Measurements from ENCODE around the gene UNC50. TPM values are rescaled to one million over a fixed set of nuclear protein-coding genes. Genes with fewer than 3 reads are reported as not detected.
"Not testable (repeated sequence)": the region's sequence is repeated elsewhere in the genome, so short reads cannot be mapped to it uniquely, and the experiment has no call there.

Gene UNC50
- total and polyA plus RNA-seq, 7 experiments from 2014 or later: 22.2 to 63.2 (median 41.1) TPM

DNA sequence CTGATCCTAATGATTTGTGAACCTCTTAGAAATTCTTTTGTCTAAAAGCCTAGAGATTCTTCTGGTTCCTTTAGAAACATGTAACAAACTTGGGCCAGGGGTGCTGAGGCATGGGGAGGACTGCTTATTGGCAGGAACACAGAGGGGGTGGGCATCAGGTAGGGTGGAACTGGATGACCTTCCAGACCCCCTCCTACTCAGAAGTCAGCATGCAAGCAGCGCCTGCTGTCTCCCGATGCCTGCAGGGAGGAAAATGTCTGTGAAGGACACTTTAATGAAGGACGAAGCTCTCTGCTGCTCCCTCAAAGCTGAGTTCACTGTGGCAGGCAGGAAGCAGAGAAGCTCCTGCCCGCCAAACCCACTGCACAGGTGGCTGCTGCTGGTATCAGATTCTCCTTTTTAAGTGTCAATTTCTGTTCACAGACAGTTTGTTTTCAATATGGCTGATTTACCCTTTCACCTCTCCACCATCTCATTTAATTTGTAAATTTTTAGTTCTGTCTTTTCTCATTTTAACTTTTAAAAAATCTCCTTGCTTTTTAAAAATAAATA, 19.4 kb upstream of the UNC50 start:
- Histone ChIP-seq H3K27ac (ENCODE audit: low read depth, low read length) (peak overlapping the region; percentile 1), H3K9me3 (ENCODE audit: control insufficient read depth in 2 of 3, low read length in 3 of 3) (peaks cover 0 to 7% (median 0%) of the 10 kb centered on the region in 3 experiments), H3K36me3 (ENCODE audit: control insufficient read depth in 2 of 3, insufficient read depth in 3 of 3, low read length in 3 of 3) (peaks cover 15 to 60% (median 33%) of the 10 kb centered on the region in 3 experiments), H3K4me3 (ENCODE audit: low read length) (no peak overlapping the region), H3K4me1 (ENCODE audit: control insufficient read depth in 2 of 2, insufficient read depth in 2 of 2, low read length in 2 of 2) (no peaks in the 10 kb centered on the region), H3K27me3 (ENCODE audit: control insufficient read depth in 2 of 2, insufficient read depth in 2 of 2, low read length in 2 of 2) (no peaks in the 10 kb centered on the region)
- H3K4me1 Mint-ChIP-seq: peaks cover 4 to 39% (median 23%) of the 10 kb centered on the region in 7 donors
- POLR2A ChIA-PET: interaction anchor here (2.1 kb wide), 1 partner anchor 18 kb away, joined by 6 read pairs; no protein-coding TSS in a partner anchor
- H3K9me3 Mint-ChIP-seq: peaks cover 0 to 11% (median 5%) of the 10 kb centered on the region in 11 donors
- intact Hi-C loops (cut with micrococcal nuclease): no loop called here
- peak overlapping the region in 8 of 9 donors; percentile 60 to 90 (median 80) for H3K27ac Mint-ChIP-seq
- ATAC-seq (no peak), DNase-seq (no peak)
- CTCF ChIA-PET: no interaction called here
- no peaks in the 10 kb centered on the region for H3K27me3 Mint-ChIP-seq
- H3K36me3 Mint-ChIP-seq: peaks cover 20 to 61% (median 41%) of the 10 kb centered on the region in 5 donors
- H3K4me3 Mint-ChIP-seq: peak overlapping the region in 1 of 10 donors; percentile 18

GRCh38 chr2:98589489-98589888, 18.9 kb upstream of the UNC50 start:
- peaks cover 15 to 58% (median 29%) of the 10 kb centered on the region in 3 experiments for H3K36me3 ChIP-seq (ENCODE audit: control insufficient read depth in 2 of 3, insufficient read depth in 3 of 3, low read length in 3 of 3)
- ATAC-seq (no peak), DNase-seq (no peak)
- intact Hi-C loops (cut with micrococcal nuclease): no loop called here
- H3K9me3 ChIP-seq (ENCODE audit: control insufficient read depth in 2 of 3, low read length in 3 of 3): peaks cover 0 to 10% (median 0%) of the 10 kb centered on the region in 3 experiments
- no peaks in the 10 kb centered on the region for H3K4me1 ChIP-seq (ENCODE audit: control insufficient read depth in 2 of 2, insufficient read depth in 2 of 2, low read length in 2 of 2)
- H3K27me3 Mint-ChIP-seq: no peaks in the 10 kb centered on the region
- peak overlapping the region; percentile 1 for H3K27ac ChIP-seq (ENCODE audit: low read depth, low read length)
- H3K9me3 Mint-ChIP-seq: peaks cover 0 to 14% (median 6%) of the 10 kb centered on the region in 11 donors
- H3K4me3 Mint-ChIP-seq: no peak overlapping the region
- CTCF ChIA-PET: no interaction called here
- POLR2A ChIA-PET: interaction anchor here (2.1 kb wide), 1 partner anchor 17 kb away, joined by 6 read pairs; no protein-coding TSS in a partner anchor
- H3K36me3 Mint-ChIP-seq: peaks cover 21 to 63% (median 43%) of the 10 kb centered on the region in 5 donors
- peak overlapping the region in 7 of 9 donors; percentile 60 to 90 (median 80) for H3K27ac Mint-ChIP-seq
- H3K4me1 Mint-ChIP-seq: peaks cover 4 to 39% (median 23%) of the 10 kb centered on the region in 7 donors
- no peaks in the 10 kb centered on the region for H3K27me3 ChIP-seq (ENCODE audit: control insufficient read depth in 2 of 2, insufficient read depth in 2 of 2, low read length in 2 of 2)
- no peak overlapping the region for H3K4me3 ChIP-seq (ENCODE audit: low read length)

- intact Hi-C loops (cut with micrococcal nuclease): no loop called here
- Histone ChIP-seq H3K9me3 (ENCODE audit: control insufficient read depth in 2 of 3, low read length in 3 of 3) (peaks cover 0 to 10% (median 0%) of the 10 kb centered on the region in 3 experiments), H3K36me3 (ENCODE audit: control insufficient read depth in 2 of 3, insufficient read depth in 3 of 3, low read length in 3 of 3) (peaks cover 5 to 46% (median 21%) of the 10 kb centered on the region in 3 experiments), H3K27me3 (ENCODE audit: control insufficient read depth in 2 of 2, insufficient read depth in 2 of 2, low read length in 2 of 2) (no peaks in the 10 kb centered on the region), H3K4me3 (ENCODE audit: low read length) (no peak overlapping the region), H3K27ac (ENCODE audit: low read depth, low read length) (no peak overlapping the region), H3K4me1 (ENCODE audit: control insufficient read depth in 2 of 2, insufficient read depth in 2 of 2, low read length in 2 of 2) (no peaks in the 10 kb centered on the region)
- POLR2A ChIA-PET: no interaction called here
- Mint-ChIP-seq H3K4me3 (no peak overlapping the region), H3K36me3 (peaks cover 21 to 58% (median 47%) of the 10 kb centered on the region in 5 donors), H3K9me3 (peaks cover 0 to 14% (median 6%) of the 10 kb centered on the region in 11 donors), H3K27ac (peak overlapping the region in 2 of 9 donors; percentile 11 to 40), H3K27me3 (no peaks in the 10 kb centered on the region), H3K4me1 (peaks cover 4 to 44% (median 29%) of the 10 kb centered on the region in 7 donors)
- DNase-seq (no peak), ATAC-seq (no peak)
- CTCF ChIA-PET: no interaction called here
Observed at GRCh38 chr2:98592565-98592964, 15.8 kb upstream of the UNC50 start.

DNA sequence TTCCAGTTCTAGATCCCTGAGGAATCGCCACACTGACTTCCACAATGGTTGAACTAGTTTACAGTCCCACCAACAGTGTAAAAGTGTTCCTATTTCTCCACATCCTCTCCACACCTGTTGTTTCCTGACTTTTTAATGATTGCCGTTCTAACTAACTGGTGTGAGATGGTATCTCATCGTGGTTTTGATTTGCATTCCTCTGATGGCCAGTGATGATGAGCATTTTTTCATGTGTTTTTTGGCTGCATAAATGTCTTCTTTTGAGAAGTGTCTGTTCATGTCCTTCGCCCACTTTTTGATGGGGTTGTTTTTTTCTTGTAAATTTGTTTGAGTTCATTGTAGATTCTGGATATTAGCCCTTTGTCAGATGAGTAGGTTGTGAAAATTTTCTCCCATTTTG, 13.7 kb upstream of the UNC50 start:
- H3K27me3 ChIP-seq (ENCODE audit: control insufficient read depth in 2 of 2, insufficient read depth in 2 of 2, low read length in 2 of 2); ATAC-seq; H3K4me3 ChIP-seq (ENCODE audit: low read length); H3K4me1 ChIP-seq (ENCODE audit: control insufficient read depth in 2 of 2, insufficient read depth in 2 of 2, low read length in 2 of 2); H3K27ac ChIP-seq (ENCODE audit: low read depth, low read length); intact Hi-C loops (cut with micrococcal nuclease); POLR2A ChIA-PET; H3K4me3 Mint-ChIP-seq; DNase-seq; H3K27me3 Mint-ChIP-seq; CTCF ChIA-PET: not testable (repeated sequence)
- H3K36me3 ChIP-seq (ENCODE audit: control insufficient read depth in 2 of 3, insufficient read depth in 3 of 3, low read length in 3 of 3): peaks cover 5 to 50% (median 18%) of the 10 kb centered on the region in 3 experiments
- peaks cover 21 to 65% (median 47%) of the 10 kb centered on the region in 5 donors for H3K36me3 Mint-ChIP-seq
- H3K9me3 Mint-ChIP-seq: peaks cover 0 to 14% (median 6%) of the 10 kb centered on the region in 11 donors
- peak overlapping the region in 1 of 9 donors; percentile 38 for H3K27ac Mint-ChIP-seq
- H3K9me3 ChIP-seq (ENCODE audit: control insufficient read depth in 2 of 3, low read length in 3 of 3): peaks cover 0 to 10% (median 0%) of the 10 kb centered on the region in 3 experiments
- peaks cover 5 to 36% (median 19%) of the 10 kb centered on the region in 7 donors for H3K4me1 Mint-ChIP-seq

GRCh38 chr2:98598781-98599428, 9.5 kb upstream of the UNC50 start:
- H3K9me3 Mint-ChIP-seq: peaks cover 0 to 4% (median 2%) of the 10 kb centered on the region in 11 donors
- H3K36me3 Mint-ChIP-seq: peaks cover 4 to 44% (median 17%) of the 10 kb centered on the region in 5 donors
- ChIA-PET CTCF (no interaction called here), POLR2A (no interaction called here)
- Histone ChIP-seq H3K27me3 (ENCODE audit: control insufficient read depth in 2 of 2, insufficient read depth in 2 of 2, low read length in 2 of 2) (no peaks in the 10 kb centered on the region), H3K36me3 (ENCODE audit: control insufficient read depth in 2 of 3, insufficient read depth in 3 of 3, low read length in 3 of 3) (peaks cover 0 to 42% (median 9%) of the 10 kb centered on the region in 3 experiments), H3K4me1 (ENCODE audit: control insufficient read depth in 2 of 2, insufficient read depth in 2 of 2, low read length in 2 of 2) (no peaks in the 10 kb centered on the region), H3K4me3 (ENCODE audit: low read length) (no peak overlapping the region), H3K27ac (ENCODE audit: low read depth, low read length) (no peak overlapping the region), H3K9me3 (ENCODE audit: control insufficient read depth in 2 of 3, low read length in 3 of 3) (peaks cover 0 to 4% (median 0%) of the 10 kb centered on the region in 3 experiments)
- no peak overlapping the region for H3K4me3 Mint-ChIP-seq
- H3K27ac Mint-ChIP-seq: peak overlapping the region in 8 of 9 donors; percentile 0 to 85 (median 34)
- intact Hi-C loops (cut with micrococcal nuclease): no loop called here
- H3K27me3 Mint-ChIP-seq: no peaks in the 10 kb centered on the region
- peaks cover 4 to 22% (median 15%) of the 10 kb centered on the region in 7 donors for H3K4me1 Mint-ChIP-seq
- ATAC-seq: no peak
- DNase-seq: no peak

DNA sequence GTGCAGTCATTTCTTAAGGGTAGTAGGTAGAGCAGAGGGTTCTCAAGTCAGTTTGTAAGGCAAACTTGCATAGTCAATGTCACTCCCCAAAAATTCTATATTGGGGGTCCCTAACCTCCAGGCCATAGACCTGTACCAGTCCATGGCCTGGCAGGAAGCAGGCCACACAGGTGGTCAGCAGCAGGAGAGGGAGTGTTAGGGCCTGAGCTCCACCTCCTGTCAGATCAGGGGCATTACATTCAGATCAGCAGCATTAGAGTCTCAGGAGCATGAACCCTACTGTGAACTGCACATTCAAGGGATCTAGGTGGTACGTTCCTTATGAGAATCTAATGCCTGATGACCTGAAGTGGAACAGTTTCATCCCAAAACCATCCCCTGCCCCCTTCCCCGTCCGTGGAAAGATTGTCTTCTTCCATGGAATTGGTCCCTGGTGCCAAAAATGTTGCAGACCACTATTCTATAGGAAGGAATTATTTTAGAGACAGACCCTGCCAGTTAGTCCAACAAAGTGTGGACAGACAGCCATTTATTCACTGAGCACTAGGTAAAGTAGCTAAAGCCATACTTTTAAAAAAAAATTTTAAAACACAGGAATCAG, 6.8 kb upstream of the UNC50 start:
- Histone ChIP-seq H3K4me3 (ENCODE audit: low read length) (no peak overlapping the region), H3K9me3 (ENCODE audit: control insufficient read depth in 2 of 3, low read length in 3 of 3) (no peaks in the 10 kb centered on the region), H3K36me3 (ENCODE audit: control insufficient read depth in 2 of 3, insufficient read depth in 3 of 3, low read length in 3 of 3) (peaks cover 0 to 39% (median 9%) of the 10 kb centered on the region in 3 experiments), H3K27me3 (ENCODE audit: control insufficient read depth in 2 of 2, insufficient read depth in 2 of 2, low read length in 2 of 2) (no peaks in the 10 kb centered on the region), H3K27ac (ENCODE audit: low read depth, low read length) (peak overlapping the region; percentile 6), H3K4me1 (ENCODE audit: control insufficient read depth in 2 of 2, insufficient read depth in 2 of 2, low read length in 2 of 2) (peaks cover 7 to 18% of the 10 kb centered on the region in 2 donors)
- ChIA-PET POLR2A (interaction anchor here (0.6 to 0.7 kb wide), 3 partner anchors 52 to 479 kb away, joined by 3 to 4 read pairs (median 4); no protein-coding TSS in a partner anchor), CTCF (interaction anchor here (0.7 kb wide), 2 partner anchors 31 to 32 kb away, joined by 3 to 5 read pairs; no protein-coding TSS in a partner anchor)
- H3K36me3 Mint-ChIP-seq: peaks cover under 1 to 28% (median 11%) of the 10 kb centered on the region in 5 donors
- intact Hi-C loops (cut with micrococcal nuclease): loop anchor here (1.0 to 10.0 kb wide), 5 partner anchors 157 to 553 kb away; partner anchors contain the start of genes C2orf15 (in 1 of the 2), INPP4A (in 1 of the 2), LIPT1 (in 1 of the 2) and TSGA10 (in 1 of the 2)
- H3K27me3 Mint-ChIP-seq: no peaks in the 10 kb centered on the region
- peaks cover 16 to 41% (median 37%) of the 10 kb centered on the region in 7 donors for H3K4me1 Mint-ChIP-seq
- DNase-seq (no peak), ATAC-seq (peak; percentile 72)
- no peaks in the 10 kb centered on the region for H3K9me3 Mint-ChIP-seq
- H3K27ac Mint-ChIP-seq: peak overlapping the region in 7 of 9 donors; percentile 11 to 77 (median 41)
- no peak overlapping the region for H3K4me3 Mint-ChIP-seq
